B cell (primary cell): Measurements from ENCODE around the gene TRNT1. TPM values are rescaled to one million over a fixed set of nuclear protein-coding genes. Genes with fewer than 3 reads are reported as not detected.

Experiments
- ATAC-seq: fragments of 200-7000 bp; cut with Tn5 transposase; one replicate; pipeline ENCODE4 v1.10.0; 2021; ENCODE audit warnings: low read depth, mild to moderate bottlenecking, moderate number of reproducible peaks, moderate library complexity
- CTCF ChIA-PET: fragments of 350-600 bp; sonication (Branson Sonifier 250); formaldehyde crosslinking; loops from one replicate; lab custom pipeline; 2021; ENCODE audit warnings: antibody characterized with exemption, inconsistent platforms; lab: Charles Lee
- POLR2A ChIA-PET: fragments of 350-600 bp; sonication (Branson Sonifier 250); formaldehyde crosslinking; loops from one replicate; lab custom pipeline; 2021; ENCODE audit warnings: antibody characterized with exemption; lab: Charles Lee
- DNase-seq: peaks from one replicate; pipeline ENCODE4 v3.0.0; 2013
- H2AFZ ChIP-seq: 2 replicates; pipeline ENCODE4 v1.6.1; 2012; ENCODE audit warnings: mild to moderate bottlenecking, low read depth, low read length; ENCODE audit not compliant: insufficient read depth, poor library complexity, severe bottlenecking
- H3K27ac ChIP-seq, 2 donors: 1 replicate in 1 of 2; 2 replicates in 1 of 2; pipeline ENCODE4 v1.5.1; 2012 to 2013; ENCODE audit warnings: low read length in 2 of 2, mild to moderate bottlenecking in 2 of 2, moderate library complexity in 1 of 2
- H3K27me3 ChIP-seq, 4 experiments: fragments of 200-600 bp in 1 of 4; sonication (generic) in 1 of 4; replicated peaks in 1 of 4; 1 replicate in 2 of 4; 2 replicates in 2 of 4; pipeline versions ENCODE4 v1.6.1 to v1.7.0; 2013 to 2016; ENCODE audit warnings: low read length in 3 of 4, mild to moderate bottlenecking in 2 of 4, mixed read lengths in 1 of 4, moderate library complexity in 1 of 4; ENCODE audit not compliant: insufficient read depth in 4 of 4, control insufficient read depth in 3 of 4; ENCODE audit errors: control extremely low read depth in 1 of 4
- H3K36me3 ChIP-seq, 2 experiments: replicated peaks in 1 of 2; 1 replicate in 1 of 2; 2 replicates in 1 of 2; pipeline versions ENCODE4 v1.6.1 to v1.7.1; 2013; ENCODE audit warnings: low read length in 1 of 2; ENCODE audit not compliant: insufficient read depth in 2 of 2, control insufficient read depth in 1 of 2; ENCODE audit errors: control extremely low read depth in 1 of 2, extremely low read depth in 1 of 2
- H3K4me1 ChIP-seq, 2 donors: fragments of 200-600 bp in 1 of 2; sonication (generic) in 1 of 2; 1 replicate in 1 of 2; 2 replicates in 1 of 2; pipeline versions ENCODE4 v1.5.1 to v1.6.1; 2013 to 2017; ENCODE audit warnings: low read length in 2 of 2; ENCODE audit not compliant: control insufficient read depth in 2 of 2, insufficient read depth in 2 of 2
- H3K4me2 ChIP-seq: replicated peaks from 2 replicates; pipeline ENCODE3; 2012; ENCODE audit warnings: mild to moderate bottlenecking, low read depth, low read length; ENCODE audit not compliant: poor library complexity, severe bottlenecking
- H3K4me3 ChIP-seq, 5 experiments: fragments of 200-600 bp in 1 of 5; sonication (generic) in 1 of 5; 1 replicate in 3 of 5; 2 replicates in 2 of 5; pipeline versions ENCODE4 v1.5.1 to v1.7.0; 2011 to 2016; ENCODE audit warnings: low read length in 4 of 5, mild to moderate bottlenecking in 4 of 5, low read depth in 2 of 5, control low read depth in 1 of 5, moderate library complexity in 1 of 5; ENCODE audit not compliant: insufficient read depth in 1 of 5; ENCODE audit errors: control extremely low read depth in 1 of 5, extremely low read depth in 1 of 5
- H3K79me2 ChIP-seq: fragments of 200-600 bp; sonication (generic); one replicate; pipeline ENCODE4 v1.6.0; 2016; ENCODE audit warnings: low read length; ENCODE audit not compliant: control insufficient read depth, insufficient read depth
- H3K9ac ChIP-seq: fragments of 200-600 bp; sonication (generic); 2 replicates; pipeline ENCODE4 v1.6.1; 2017; ENCODE audit warnings: mild to moderate bottlenecking, low read length, moderate library complexity
- H3K9me3 ChIP-seq, 3 donors: one replicate each; pipeline versions ENCODE4 v1.6.1 to v1.7.1; 2013; ENCODE audit warnings: low read length in 2 of 3; ENCODE audit not compliant: control insufficient read depth in 2 of 3, insufficient read depth in 1 of 3; ENCODE audit errors: control extremely low read depth in 1 of 3
- H4K20me1 ChIP-seq: 2 replicates; pipeline ENCODE4 v1.6.0; 2012; ENCODE audit warnings: mild to moderate bottlenecking, low read length; ENCODE audit not compliant: insufficient read depth, control insufficient read depth, poor library complexity, severe bottlenecking
- H3K27ac Mint-ChIP-seq: one replicate; pipeline ENCODE4 v1.8.0; 2021; ENCODE audit warnings: mixed read lengths
- H3K27me3 Mint-ChIP-seq: one replicate; pipeline ENCODE4 v1.8.0; 2021; ENCODE audit warnings: mixed read lengths
- H3K4me1 Mint-ChIP-seq: one replicate; pipeline ENCODE4 v1.8.0; 2021; ENCODE audit warnings: mixed read lengths
- H3K4me3 Mint-ChIP-seq: one replicate; pipeline ENCODE4 v1.8.0; 2021; ENCODE audit warnings: mixed read lengths
- H3K9me3 Mint-ChIP-seq: one replicate; pipeline ENCODE4 v1.8.0; 2022; ENCODE audit warnings: mixed read lengths; ENCODE audit not compliant: insufficient read depth
- CTCF ChIP-seq: fragments of 200-600 bp; IDR thresholded peaks from one replicate; pipeline ENCODE4 v1.8.0; 2022; ENCODE audit warnings: antibody characterized with exemption, mild to moderate bottlenecking
- EZH2 ChIP-seq: IDR thresholded peaks from 2 replicates; pipeline ENCODE4 v1.6.1; 2012; ENCODE audit warnings: borderline replicate concordance, low read depth, mild to moderate bottlenecking, moderate library complexity, low read length; ENCODE audit not compliant: insufficient read depth, poor library complexity, severe bottlenecking
- WGBS: methylation state at CpG from one replicate; pipeline ENCODE4 v1.1.5; 2013; ENCODE audit warnings: missing lambda C conversion rate; ENCODE audit not compliant: insufficient coverage; 5-methylcytosine and 5-hydroxymethylcytosine counted together
- intact Hi-C: fragments of 100-400 bp; cut with micrococcal nuclease; formaldehyde crosslinking; loops from one replicate; pipeline ENCODE4 v1.10.0; 2022
- polyA plus RNA-seq: library from polyadenylated mRNA; depleted of rRNA; stranded (reverse); fragments of >200 nt; gene quantifications from 2 replicates; pipeline ENCODE4 v1.2.3, GENCODE V29; 2012
- total RNA-seq, 2 donors: library from RNA; stranded (reverse); fragments of 120-200 nt in 1 of 2; gene quantifications; 1 replicate in 1 of 2; 2 replicates in 1 of 2; pipeline versions ENCODE4 v1.2.3 to v1.2.4, GENCODE V29; 2013 to 2022

Gene TRNT1
- total and polyA plus RNA-seq, 2 donors (not counting 1 experiment from before 2014, with no cell fraction given): 4.5 to 40.6 TPM

GRCh38 chr3:3082234-3082924 lies 44.4 kb upstream of the TRNT1 start:
- no peak overlapping the region for H3K27ac Mint-ChIP-seq
- H3K9ac ChIP-seq: no peak overlapping the region
- ATAC-seq (peak; percentile 43), DNase-seq (peak; percentile 35)
- H2AFZ ChIP-seq: no peak overlapping the region
- ChIA-PET CTCF (no interaction called here), POLR2A (no interaction called here)
- H3K27me3 Mint-ChIP-seq: peaks cover 15% of the 10 kb centered on the region
- H3K9me3 ChIP-seq: no peaks in the 10 kb centered on the region
- peak overlapping the region; percentile 30 for H3K4me3 Mint-ChIP-seq
- no peaks in the 10 kb centered on the region for H4K20me1 ChIP-seq
- H3K9me3 Mint-ChIP-seq: no peaks in the 10 kb centered on the region
- no peaks in the 10 kb centered on the region for H3K79me2 ChIP-seq
- no peaks in the 10 kb centered on the region for H3K36me3 ChIP-seq
- intact Hi-C loops: no loop called here
- H3K4me1 Mint-ChIP-seq: peaks cover 28% of the 10 kb centered on the region
- peak overlapping the region; percentile 34 for H3K4me2 ChIP-seq
- WGBS: no CpG with 5 or more reads among the region's 2 CpGs
- peaks cover 0 to 4% (median 0%) of the 10 kb centered on the region in 4 experiments for H3K27me3 ChIP-seq
- no peak overlapping the region for H3K4me3 ChIP-seq
- no peak overlapping the region for H3K27ac ChIP-seq
- TF ChIP-seq EZH2: no peak
- TF ChIP-seq CTCF: no peak
- H3K4me1 ChIP-seq: peaks cover 22% of the 10 kb centered on the region in 2 donors

- ChIA-PET POLR2A (no interaction called here), CTCF (no interaction called here)
- Histone ChIP-seq H4K20me1 (no peaks in the 10 kb centered on the region), H3K9ac (no peak overlapping the region), H3K27ac (no peak overlapping the region), H3K79me2 (no peaks in the 10 kb centered on the region), H3K9me3 (no peaks in the 10 kb centered on the region), H2AFZ (no peak overlapping the region), H3K4me1 (peaks cover 36 to 37% of the 10 kb centered on the region in 2 donors), H3K4me2 (no peak overlapping the region), H3K4me3 (no peak overlapping the region), H3K27me3 (peaks cover 0 to 3% (median 0%) of the 10 kb centered on the region in 4 experiments), H3K36me3 (no peaks in the 10 kb centered on the region)
- Mint-ChIP-seq H3K4me3 (no peak overlapping the region), H3K9me3 (no peaks in the 10 kb centered on the region), H3K4me1 (peaks cover 43% of the 10 kb centered on the region), H3K27me3 (no peaks in the 10 kb centered on the region), H3K27ac (no peak overlapping the region)
- TF ChIP-seq EZH2 (no peak), CTCF (no peak)
- intact Hi-C loops: no loop called here
- DNase-seq (no peak), ATAC-seq (no peak)
- 100% methylated on average over 3 of the region's 3 CpGs for WGBS
Measured at GRCh38 chr3:3084890-3085289, 41.9 kb upstream of the TRNT1 start.
